Thymus (tissue), 11 donors: ENCODE measurements around the gene CAST. TPM values are rescaled to one million over a fixed set of nuclear protein-coding genes. Genes with fewer than 3 reads are reported as not detected.

ENCODE experiments used
- DNase-seq, 9 donors: peaks; one replicate each; pipeline ENCODE4 v3.0.0-alpha.2; 2013; ENCODE audit warnings: low spot score in 9 of 9, low read depth in 6 of 9, missing footprints in 1 of 9
- H3K27ac ChIP-seq, 2 donors: one replicate each; pipeline ENCODE4 v1.5.1; 2013; ENCODE audit warnings: control low read depth in 1 of 2, low read depth in 1 of 2, low read length in 1 of 2, mild to moderate bottlenecking in 1 of 2, moderate library complexity in 1 of 2
- H3K27me3 ChIP-seq, 2 donors: one replicate each; pipeline ENCODE4 v1.5.1; 2013; ENCODE audit warnings: low read length in 1 of 2; ENCODE audit not compliant: control insufficient read depth in 2 of 2, insufficient read depth in 1 of 2
- H3K36me3 ChIP-seq, 2 donors: one replicate each; pipeline ENCODE4 v1.5.1; 2013; ENCODE audit warnings: low read length in 1 of 2, mild to moderate bottlenecking in 1 of 2, moderate library complexity in 1 of 2; ENCODE audit not compliant: control insufficient read depth in 2 of 2, insufficient read depth in 2 of 2
- H3K4me1 ChIP-seq, 2 donors: one replicate each; pipeline ENCODE4 v1.5.1; 2013; ENCODE audit warnings: low read length in 2 of 2; ENCODE audit not compliant: control insufficient read depth in 2 of 2, insufficient read depth in 2 of 2
- H3K4me3 ChIP-seq, 2 donors: one replicate each; pipeline ENCODE4 v1.5.1; 2013; ENCODE audit warnings: low read length in 2 of 2, control low read depth in 1 of 2, mild to moderate bottlenecking in 1 of 2
- H3K9me3 ChIP-seq, 2 donors: one replicate each; pipeline ENCODE4 v1.5.1; 2013; ENCODE audit warnings: low read length in 1 of 2, mild to moderate bottlenecking in 1 of 2; ENCODE audit not compliant: control insufficient read depth in 2 of 2, insufficient read depth in 1 of 2
- WGBS: extraction: QIAGEN DNeasy Blood & Tissue Kit; methylation state at CpG from one replicate; pipeline ENCODE4 v1.1.7; 2013; 5-methylcytosine and 5-hydroxymethylcytosine counted together
- polyA plus RNA-seq: library from polyadenylated mRNA; stranded (reverse); fragments of 200-250 nt; gene quantifications from one replicate; pipeline ENCODE4 v1.2.3, GENCODE V29; 2013
- total RNA-seq: library from RNA; stranded (reverse); fragments of 120-200 nt; gene quantifications from one replicate; pipeline ENCODE4 v1.2.4, GENCODE V29; 2013
- donor health status: healthy.

CAST gene
- total and polyA plus RNA-seq, 2 donors, result 31.4 to 74.6 TPM

GRCh38 chr5:96751203-96752169 lies 89.3 kb downstream of the CAST start:
- peaks cover 0 to 3% of the 10 kb centered on the region in 2 donors for H3K36me3 ChIP-seq
- H3K4me3 ChIP-seq, result no peak overlapping the region
- no peaks in the 10 kb centered on the region for H3K9me3 ChIP-seq
- WGBS, result 91% methylated on average over 6 of the region's 6 CpGs
- no peak overlapping the region for H3K27ac ChIP-seq
- H3K4me1 ChIP-seq, result no peaks in the 10 kb centered on the region
- H3K27me3 ChIP-seq, result no peaks in the 10 kb centered on the region
- DNase-seq, result no peak

GRCh38 chr5:96752341-96753016 lies 90.3 kb downstream of the CAST start:
- peaks cover 2 to 7% of the 10 kb centered on the region in 2 donors for H3K36me3 ChIP-seq
- H3K27ac ChIP-seq, result no peak overlapping the region
- no peaks in the 10 kb centered on the region for H3K9me3 ChIP-seq
- peak; percentile 18 to 86 (median 71) for DNase-seq
- no peaks in the 10 kb centered on the region for H3K27me3 ChIP-seq
- no peak overlapping the region for H3K4me3 ChIP-seq
- no peaks in the 10 kb centered on the region for H3K4me1 ChIP-seq

- Histone ChIP-seq H3K27ac (no peak overlapping the region), H3K27me3 (no peaks in the 10 kb centered on the region), H3K9me3 (no peaks in the 10 kb centered on the region), H3K36me3 (peaks cover 2 to 7% of the 10 kb centered on the region in 2 donors), H3K4me3 (no peak overlapping the region), H3K4me1 (no peaks in the 10 kb centered on the region)
- no peak for DNase-seq
- WGBS, result 97% methylated on average over 4 of the region's 4 CpGs
These were observed 90.8 kb downstream of the CAST start for GRCh38 chr5:96753017-96753397.

- no peaks in the 10 kb centered on the region for H3K9me3 ChIP-seq
- H3K27ac ChIP-seq, result no peak overlapping the region
- H3K36me3 ChIP-seq, result peaks cover 2 to 7% of the 10 kb centered on the region in 2 donors
- no peak overlapping the region for H3K4me3 ChIP-seq
- no peaks in the 10 kb centered on the region for H3K4me1 ChIP-seq
- no peaks in the 10 kb centered on the region for H3K27me3 ChIP-seq
- WGBS, result 71% methylated on average over 4 of the region's 4 CpGs
- DNase-seq, result no peak
These were observed 91.7 kb downstream of the CAST start for GRCh38 chr5:96753848-96754247.

- Histone ChIP-seq H3K27me3 (no peaks in the 10 kb centered on the region), H3K4me3 (no peak overlapping the region), H3K27ac (no peak overlapping the region), H3K4me1 (no peaks in the 10 kb centered on the region), H3K36me3 (peaks cover 2 to 4% of the 10 kb centered on the region in 2 donors), H3K9me3 (no peaks in the 10 kb centered on the region)
- WGBS, result 99% methylated on average over 5 of the region's 5 CpGs
- DNase-seq, result no peak
These were observed 93.7 kb downstream of the CAST start for GRCh38 chr5:96755851-96756250.

GRCh38 chr5:96756985-96757384 lies 94.8 kb downstream of the CAST start:
- 95% methylated on average over 3 of the region's 3 CpGs for WGBS
- no peaks in the 10 kb centered on the region for H3K4me1 ChIP-seq
- peaks cover 2 to 4% of the 10 kb centered on the region in 2 donors for H3K36me3 ChIP-seq
- no peaks in the 10 kb centered on the region for H3K9me3 ChIP-seq
- no peaks in the 10 kb centered on the region for H3K27me3 ChIP-seq
- no peak overlapping the region for H3K27ac ChIP-seq
- no peak for DNase-seq
- no peak overlapping the region for H3K4me3 ChIP-seq

- Histone ChIP-seq H3K4me3 (no peak overlapping the region), H3K27me3 (no peaks in the 10 kb centered on the region), H3K9me3 (no peaks in the 10 kb centered on the region), H3K27ac (no peak overlapping the region), H3K36me3 (peaks cover 9 to 12% of the 10 kb centered on the region in 2 donors), H3K4me1 (no peaks in the 10 kb centered on the region)
- DNase-seq, result no peak
- WGBS, result 89% methylated on average over 4 of the region's 4 CpGs
These were observed 96.4 kb downstream of the CAST start for GRCh38 chr5:96758621-96759020.

- Histone ChIP-seq H3K4me3 (no peak overlapping the region), H3K36me3 (peaks cover 22 to 32% of the 10 kb centered on the region in 2 donors), H3K27ac (no peak overlapping the region), H3K4me1 (no peaks in the 10 kb centered on the region), H3K27me3 (no peaks in the 10 kb centered on the region), H3K9me3 (no peaks in the 10 kb centered on the region)
- DNase-seq, result no peak
- 94% methylated on average over 4 of the region's 4 CpGs for WGBS
These were observed 99.4 kb downstream of the CAST start for GRCh38 chr5:96761618-96762017.

- WGBS, result 96% methylated on average over 5 of the region's 5 CpGs
- DNase-seq, result no peak
These were observed 100.8 kb downstream of the CAST start for GRCh38 chr5:96763026-96763425.

More at GRCh38 chr5:96763026-96763425, 100.8 kb downstream of the CAST start:
- no peak overlapping the region for H3K4me3 ChIP-seq
- H3K27ac ChIP-seq, result no peak overlapping the region
- no peaks in the 10 kb centered on the region for H3K4me1 ChIP-seq
- no peaks in the 10 kb centered on the region for H3K9me3 ChIP-seq
- peaks cover 27 to 38% of the 10 kb centered on the region in 2 donors for H3K36me3 ChIP-seq
- H3K27me3 ChIP-seq, result no peaks in the 10 kb centered on the region
